ENCODE results near the gene ADPRHL1. TPM values are rescaled to one million over a fixed set of nuclear protein-coding genes. Genes with fewer than 3 reads are reported as not detected.
"Not testable (repeated sequence)": the region's sequence is repeated elsewhere in the genome, so short reads cannot be mapped to it uniquely, and the experiment has no call there.

The ADPRHL1 gene
- total and polyA plus RNA-seq, 2 donors (not counting 3 experiments of a cell fraction or from before 2014, with no cell fraction given) = 0.52 to 0.97 TPM

- H3K79me2 ChIP-seq (ENCODE audit: control insufficient read depth, insufficient read depth, low read length); H3K9me3 ChIP-seq (replicated peaks; ENCODE audit: control insufficient read depth, insufficient read depth, low read length); H3K4me2 ChIP-seq (ENCODE audit: insufficient read depth, low read length); BruUV-seq (replicated peaks); H3K27ac ChIP-seq (ENCODE audit: insufficient read depth, low read depth, low read length); dilution Hi-C loops (cut with MboI; ENCODE audit: extremely low pct_ligation_motif_present, low sequenced_read_pairs); H3K4me3 ChIP-seq (replicated peaks in 1 of 3; ENCODE audit: insufficient read depth in 1 of 3, low read depth in 1 of 3, low read length in 3 of 3); H2AFZ ChIP-seq (ENCODE audit: low read depth, low read length); CTCF ChIA-PET; intact Hi-C loops (cut with micrococcal nuclease); H3K27me3 ChIP-seq (ENCODE audit: control insufficient read depth in 2 of 2, insufficient read depth in 2 of 2, low read length in 2 of 2); H4K20me1 ChIP-seq (replicated peaks; ENCODE audit: control insufficient read depth, extremely low read depth, insufficient read depth, low read length); POLR2A ChIA-PET; H3K9me1 ChIP-seq (replicated peaks; ENCODE audit: control insufficient read depth, extremely low read depth, insufficient read depth, low read length); DNase-seq (ENCODE audit: low read depth, low spot score); H3K4me1 ChIP-seq (ENCODE audit: control insufficient read depth, extremely low read depth, insufficient read depth, low read length); FAIRE-seq; H3K9ac ChIP-seq (replicated peaks; ENCODE audit: extremely low read depth, insufficient read depth, low read length); H3K36me3 ChIP-seq (ENCODE audit: control insufficient read depth in 2 of 2, extremely low read depth in 1 of 2, insufficient read depth in 2 of 2, low read length in 2 of 2): not testable (repeated sequence)
Measured at GRCh38 chr13:113436866-113437265, 16.4 kb downstream of the ADPRHL1 start.

GRCh38 chr13:113435907-113436306 lies 17.4 kb downstream of the ADPRHL1 start:
- H3K36me3 ChIP-seq (ENCODE audit: control insufficient read depth in 2 of 2, extremely low read depth in 1 of 2, insufficient read depth in 2 of 2, low read length in 2 of 2); intact Hi-C loops (cut with micrococcal nuclease); H3K4me2 ChIP-seq (ENCODE audit: insufficient read depth, low read length); H3K27ac ChIP-seq (ENCODE audit: insufficient read depth, low read depth, low read length); H3K9me1 ChIP-seq (replicated peaks; ENCODE audit: control insufficient read depth, extremely low read depth, insufficient read depth, low read length); CTCF ChIA-PET; FAIRE-seq; H3K27me3 ChIP-seq (ENCODE audit: control insufficient read depth in 2 of 2, insufficient read depth in 2 of 2, low read length in 2 of 2); H4K20me1 ChIP-seq (replicated peaks; ENCODE audit: control insufficient read depth, extremely low read depth, insufficient read depth, low read length); H3K9ac ChIP-seq (replicated peaks; ENCODE audit: extremely low read depth, insufficient read depth, low read length); H2AFZ ChIP-seq (ENCODE audit: low read depth, low read length); POLR2A ChIA-PET; DNase-seq (ENCODE audit: low read depth, low spot score); H3K9me3 ChIP-seq (replicated peaks; ENCODE audit: control insufficient read depth, insufficient read depth, low read length); BruUV-seq (replicated peaks); H3K4me3 ChIP-seq (replicated peaks in 1 of 3; ENCODE audit: insufficient read depth in 1 of 3, low read depth in 1 of 3, low read length in 3 of 3); H3K4me1 ChIP-seq (ENCODE audit: control insufficient read depth, extremely low read depth, insufficient read depth, low read length); dilution Hi-C loops (cut with MboI; ENCODE audit: extremely low pct_ligation_motif_present, low sequenced_read_pairs); H3K79me2 ChIP-seq (ENCODE audit: control insufficient read depth, insufficient read depth, low read length): not testable (repeated sequence)

DNA sequence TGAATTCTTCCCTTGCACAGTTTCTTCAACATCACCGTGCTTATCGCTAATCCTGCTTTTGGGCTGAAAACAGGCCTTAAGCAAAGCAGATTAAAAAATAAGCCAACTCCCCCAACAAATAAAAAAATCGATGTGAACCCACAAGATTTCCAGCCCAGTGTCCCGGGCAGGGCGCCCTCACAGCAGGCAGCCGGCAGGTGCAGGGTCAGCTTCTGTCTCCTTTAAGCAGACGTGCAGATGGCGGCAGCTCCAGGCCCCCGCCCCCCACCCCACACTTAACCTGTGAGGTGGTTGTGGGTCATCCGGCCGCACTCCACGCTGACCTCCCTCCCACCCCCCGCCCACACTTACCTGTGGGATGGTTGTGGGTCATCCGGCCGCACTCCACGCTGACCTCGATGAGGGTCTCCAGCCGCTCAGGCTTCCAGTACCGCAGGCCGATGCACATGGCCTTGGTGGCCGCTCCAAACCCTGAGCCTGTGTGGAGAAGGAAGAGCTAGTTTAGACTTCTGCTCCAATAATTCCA lies 19.8 kb downstream of the ADPRHL1 start:
- Histone ChIP-seq H3K4me3 (replicated peaks in 1 of 3; ENCODE audit: insufficient read depth in 1 of 3, low read depth in 1 of 3, low read length in 3 of 3) (no peak overlapping the region), H3K9me3 (replicated peaks; ENCODE audit: control insufficient read depth, insufficient read depth, low read length) (no peaks in the 10 kb centered on the region), H3K27me3 (ENCODE audit: control insufficient read depth in 2 of 2, insufficient read depth in 2 of 2, low read length in 2 of 2) (no peaks in the 10 kb centered on the region), H3K4me2 (ENCODE audit: insufficient read depth, low read length) (no peak overlapping the region), H3K36me3 (ENCODE audit: control insufficient read depth in 2 of 2, extremely low read depth in 1 of 2, insufficient read depth in 2 of 2, low read length in 2 of 2) (no peaks in the 10 kb centered on the region), H3K9ac (replicated peaks; ENCODE audit: extremely low read depth, insufficient read depth, low read length) (no peak overlapping the region), H4K20me1 (replicated peaks; ENCODE audit: control insufficient read depth, extremely low read depth, insufficient read depth, low read length) (no peaks in the 10 kb centered on the region), H3K9me1 (replicated peaks; ENCODE audit: control insufficient read depth, extremely low read depth, insufficient read depth, low read length) (no peaks in the 10 kb centered on the region), H2AFZ (ENCODE audit: low read depth, low read length) (no peak overlapping the region), H3K79me2 (ENCODE audit: control insufficient read depth, insufficient read depth, low read length) (no peaks in the 10 kb centered on the region), H3K27ac (ENCODE audit: insufficient read depth, low read depth, low read length) (no peak overlapping the region), H3K4me1 (ENCODE audit: control insufficient read depth, extremely low read depth, insufficient read depth, low read length) (no peaks in the 10 kb centered on the region)
- no peak for FAIRE-seq
- dilution Hi-C loops (cut with MboI; ENCODE audit: extremely low pct_ligation_motif_present, low sequenced_read_pairs) = no loop called here
- CTCF ChIA-PET = interaction anchor here (0.9 kb wide), 1 partner anchor 491 kb away, joined by 3 read pairs; no protein-coding TSS in a partner anchor
- BruUV-seq (replicated peaks) = no TSS peak
- no peak for TF ChIP-seq MYC (IDR thresholded peaks at IDR 0.05; ENCODE audit: low read depth, low read length)
- TF ChIP-seq POLR2A (IDR thresholded peaks at IDR 0.05; ENCODE audit: low read depth, low read length) = no peak
- no peak for TF ChIP-seq GATA2 (IDR thresholded peaks at IDR 0.05; ENCODE audit: insufficient read depth, insufficient read length, low read depth, low read length)
- TF ChIP-seq JUN (IDR thresholded peaks at IDR 0.05; ENCODE audit: borderline replicate concordance, insufficient read depth, insufficient read length, low read depth) = no peak
- TF ChIP-seq, protein P1, sequence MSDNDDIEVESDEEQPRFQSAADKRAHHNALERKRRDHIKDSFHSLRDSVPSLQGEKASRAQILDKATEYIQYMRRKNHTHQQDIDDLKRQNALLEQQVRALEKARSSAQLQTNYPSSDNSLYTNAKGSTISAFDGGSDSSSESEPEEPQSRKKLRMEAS (IDR thresholded peaks at IDR 0.05; ENCODE audit: insufficient read depth, insufficient read length) = no peak
- no peak for TF ChIP-seq POLR2AphosphoS5 (IDR thresholded peaks at IDR 0.05; ENCODE audit: insufficient read depth, low read depth, low read length)
- TF ChIP-seq, protein P2, sequence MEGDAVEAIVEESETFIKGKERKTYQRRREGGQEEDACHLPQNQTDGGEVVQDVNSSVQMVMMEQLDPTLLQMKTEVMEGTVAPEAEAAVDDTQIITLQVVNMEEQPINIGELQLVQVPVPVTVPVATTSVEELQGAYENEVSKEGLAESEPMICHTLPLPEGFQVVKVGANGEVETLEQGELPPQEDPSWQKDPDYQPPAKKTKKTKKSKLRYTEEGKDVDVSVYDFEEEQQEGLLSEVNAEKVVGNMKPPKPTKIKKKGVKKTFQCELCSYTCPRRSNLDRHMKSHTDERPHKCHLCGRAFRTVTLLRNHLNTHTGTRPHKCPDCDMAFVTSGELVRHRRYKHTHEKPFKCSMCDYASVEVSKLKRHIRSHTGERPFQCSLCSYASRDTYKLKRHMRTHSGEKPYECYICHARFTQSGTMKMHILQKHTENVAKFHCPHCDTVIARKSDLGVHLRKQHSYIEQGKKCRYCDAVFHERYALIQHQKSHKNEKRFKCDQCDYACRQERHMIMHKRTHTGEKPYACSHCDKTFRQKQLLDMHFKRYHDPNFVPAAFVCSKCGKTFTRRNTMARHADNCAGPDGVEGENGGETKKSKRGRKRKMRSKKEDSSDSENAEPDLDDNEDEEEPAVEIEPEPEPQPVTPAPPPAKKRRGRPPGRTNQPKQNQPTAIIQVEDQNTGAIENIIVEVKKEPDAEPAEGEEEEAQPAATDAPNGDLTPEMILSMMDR (IDR thresholded peaks at IDR 0.05; ENCODE audit: extremely low read depth in 1 of 2, insufficient read depth in 1 of 2, low read depth in 1 of 2, low read length in 2 of 2) = no peak
- no peak for TF ChIP-seq EZH2 (IDR thresholded peaks at IDR 0.05; ENCODE audit: borderline replicate concordance, low read depth, low read length, severe bottlenecking)
- no peak for TF ChIP-seq FOS (IDR thresholded peaks at IDR 0.05; ENCODE audit: borderline replicate concordance, insufficient read depth, low read length)
- intact Hi-C loops (cut with micrococcal nuclease) = no loop called here
- no peak for DNase-seq (ENCODE audit: low read depth, low spot score)
- POLR2A ChIA-PET = no interaction called here

Measured in endothelial cell of umbilical vein (primary cell).